ENCODE measurements around the gene APBA2.

GRCh38 chr15:29071882-29072273 is 186.1 kb downstream of the APBA2 start:
- TF ChIP-seq POLR2A (IDR thresholded peaks at IDR 0.05) (no peak), CTCF (IDR thresholded peaks at IDR 0.05) (no peak), POLR2AphosphoS5 (IDR thresholded peaks at IDR 0.05) (no peak)
